Fibroblast of lung (primary cell): Measurements from ENCODE around the gene KCP. TPM values are rescaled to one million over a fixed set of nuclear protein-coding genes. Genes with fewer than 3 reads are reported as not detected.

Experiments used
- DNase-seq, 2 donors: peaks; one replicate each; pipeline versions ENCODE4 v3.0.0 to v3.0.0-alpha.2; 2010; ENCODE audit warnings: low read depth in 2 of 2
- H2AFZ ChIP-seq: 2 replicates; pipeline ENCODE4 v1.5.1; 2012; ENCODE audit warnings: low read length, control low read depth, inconsistent platforms
- H3K27ac ChIP-seq: 2 replicates; pipeline ENCODE4 v1.5.1; 2011; ENCODE audit warnings: low read length, control low read depth; ENCODE audit not compliant: insufficient read depth
- H3K27me3 ChIP-seq: 2 replicates; pipeline ENCODE4 v1.5.1; 2011; ENCODE audit warnings: mild to moderate bottlenecking, low read length; ENCODE audit not compliant: control insufficient read depth, insufficient read depth
- H3K36me3 ChIP-seq: 2 replicates; pipeline ENCODE4 v1.5.1; 2011; ENCODE audit warnings: low read length; ENCODE audit not compliant: control insufficient read depth, insufficient read depth
- H3K4me1 ChIP-seq: 2 replicates; pipeline ENCODE4 v1.5.1; 2011; ENCODE audit warnings: low read length; ENCODE audit not compliant: control insufficient read depth, insufficient read depth; ENCODE audit errors: extremely low read depth
- H3K4me2 ChIP-seq: 2 replicates; pipeline ENCODE4 v1.5.1; 2011; ENCODE audit warnings: low read length, control low read depth; ENCODE audit not compliant: insufficient read depth; ENCODE audit errors: extremely low read depth
- H3K4me3 ChIP-seq, 4 experiments: fragments of 200-600 bp in 1 of 4; sonication (generic) in 1 of 4; replicated peaks in 1 of 4; 2 replicates each; pipeline ENCODE4 v1.5.1; 2011 to 2016; ENCODE audit warnings: low read length in 4 of 4, low read depth in 3 of 4, mild to moderate bottlenecking in 3 of 4, control low read depth in 2 of 4, inconsistent platforms in 1 of 4, mixed read lengths in 1 of 4; ENCODE audit not compliant: insufficient read depth in 1 of 4; ENCODE audit errors: control extremely low read depth in 1 of 4
- H3K79me2 ChIP-seq: 2 replicates; pipeline ENCODE4 v1.5.1; 2012; ENCODE audit warnings: mild to moderate bottlenecking, low read length, inconsistent platforms; ENCODE audit not compliant: control insufficient read depth, insufficient read depth
- H3K9ac ChIP-seq: 2 replicates; pipeline ENCODE4 v1.5.1; 2011; ENCODE audit warnings: mild to moderate bottlenecking, low read length, control low read depth; ENCODE audit not compliant: insufficient read depth
- H3K9me3 ChIP-seq: 2 replicates; pipeline ENCODE4 v1.5.1; 2012; ENCODE audit warnings: low read depth, low read length; ENCODE audit not compliant: control insufficient read depth, insufficient read depth
- H4K20me1 ChIP-seq: 2 replicates; pipeline ENCODE4 v1.5.1; 2011; ENCODE audit warnings: low read length; ENCODE audit not compliant: control insufficient read depth, insufficient read depth; ENCODE audit errors: extremely low read depth
- EZH2 ChIP-seq: IDR thresholded peaks from 2 replicates; pipeline ENCODE4 v1.5.1; 2012; ENCODE audit warnings: low read length, control low read depth, mild to moderate bottlenecking; ENCODE audit errors: missing control alignments
- polyA plus RNA-seq, 2 donors: library from polyadenylated mRNA; depleted of rRNA in 1 of 2; stranded (reverse) in 1 of 2; unstranded in 1 of 2; fragments of >200 nt; gene quantifications; 2 replicates each; pipeline ENCODE4 v1.2.1, GENCODE V29; 2011 to 2012; ENCODE audit warnings: missing spikeins in 1 of 2
- total RNA-seq: library from RNA; depleted of rRNA; stranded (reverse); fragments of >200 nt; gene quantifications from 2 replicates; pipeline ENCODE4 v1.2.1, GENCODE V29; 2014
- TF ChIP-seq, protein P1 (sequence below), 2 donors: IDR thresholded peaks in 1 of 2; conservative IDR thresholded peaks in 1 of 2; 1 replicate in 1 of 2; 2 replicates in 1 of 2; pipeline ENCODE4 v1.5.1; 2011 to 2012; ENCODE audit warnings: low read length in 2 of 2, control low read depth in 1 of 2, inconsistent platforms in 1 of 2, low read depth in 1 of 2, mild to moderate bottlenecking in 1 of 2

KCP gene
- total and polyA plus RNA-seq, 2 donors (not counting 1 experiment from before 2014, with no cell fraction given), result 0.08 to 0.50 TPM

DNA sequence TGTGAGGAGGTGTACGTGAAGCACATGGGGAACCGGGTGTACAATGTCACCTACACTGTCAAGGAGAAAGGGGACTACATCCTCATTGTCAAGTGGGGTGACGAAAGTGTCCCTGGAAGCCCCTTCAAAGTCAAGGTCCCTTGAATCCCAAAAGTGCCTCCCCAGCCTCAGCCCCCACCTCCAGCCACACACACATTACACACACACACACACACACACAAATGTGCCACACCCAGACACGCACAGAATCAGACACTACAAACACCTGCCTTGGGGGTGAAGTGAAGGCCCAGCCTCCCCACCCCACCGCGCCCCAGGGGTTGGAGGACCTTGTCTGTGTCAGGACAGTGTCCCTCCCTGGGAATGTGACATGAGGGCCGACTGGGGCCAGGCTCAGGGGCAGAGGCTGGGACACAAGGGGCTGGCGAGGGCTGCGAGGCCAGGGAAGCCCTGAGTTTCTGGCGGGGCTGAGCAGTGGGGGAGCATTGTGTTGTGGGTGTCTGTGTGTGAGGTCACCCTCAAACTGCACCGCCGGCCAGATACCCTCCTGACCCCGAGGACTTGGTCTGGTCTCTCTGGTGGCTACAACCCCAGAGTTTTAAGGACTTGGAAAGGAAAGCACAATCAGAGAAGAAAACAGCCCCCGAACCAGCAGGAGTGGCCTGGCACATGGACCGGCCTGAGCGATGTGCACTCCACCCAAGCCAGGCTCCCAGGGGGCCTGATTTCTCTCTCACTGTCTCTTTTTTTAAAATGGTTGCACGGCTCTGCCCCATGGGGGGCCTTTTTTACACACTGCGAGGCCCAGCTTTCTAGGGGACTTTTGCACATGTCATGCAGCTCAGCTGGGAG lies 51.9 kb downstream of the KCP start:
- TF ChIP-seq EZH2, result no peak
- TF ChIP-seq, protein P1, sequence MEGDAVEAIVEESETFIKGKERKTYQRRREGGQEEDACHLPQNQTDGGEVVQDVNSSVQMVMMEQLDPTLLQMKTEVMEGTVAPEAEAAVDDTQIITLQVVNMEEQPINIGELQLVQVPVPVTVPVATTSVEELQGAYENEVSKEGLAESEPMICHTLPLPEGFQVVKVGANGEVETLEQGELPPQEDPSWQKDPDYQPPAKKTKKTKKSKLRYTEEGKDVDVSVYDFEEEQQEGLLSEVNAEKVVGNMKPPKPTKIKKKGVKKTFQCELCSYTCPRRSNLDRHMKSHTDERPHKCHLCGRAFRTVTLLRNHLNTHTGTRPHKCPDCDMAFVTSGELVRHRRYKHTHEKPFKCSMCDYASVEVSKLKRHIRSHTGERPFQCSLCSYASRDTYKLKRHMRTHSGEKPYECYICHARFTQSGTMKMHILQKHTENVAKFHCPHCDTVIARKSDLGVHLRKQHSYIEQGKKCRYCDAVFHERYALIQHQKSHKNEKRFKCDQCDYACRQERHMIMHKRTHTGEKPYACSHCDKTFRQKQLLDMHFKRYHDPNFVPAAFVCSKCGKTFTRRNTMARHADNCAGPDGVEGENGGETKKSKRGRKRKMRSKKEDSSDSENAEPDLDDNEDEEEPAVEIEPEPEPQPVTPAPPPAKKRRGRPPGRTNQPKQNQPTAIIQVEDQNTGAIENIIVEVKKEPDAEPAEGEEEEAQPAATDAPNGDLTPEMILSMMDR (conservative IDR thresholded peaks at IDR 0.05 in 1 of 2, IDR thresholded peaks at IDR 0.05 in 1 of 2; ENCODE audit: low read depth in 1 of 2, low read length in 2 of 2), result no peak
- Histone ChIP-seq H4K20me1 (no peaks in the 10 kb centered on the region), H3K9ac (no peak overlapping the region), H3K27ac (no peak overlapping the region), H3K4me3 (no peak overlapping the region), H2AFZ (no peak overlapping the region), H3K4me1 (peaks cover 8% of the 10 kb centered on the region), H3K4me2 (no peak overlapping the region), H3K27me3 (no peaks in the 10 kb centered on the region), H3K36me3 (peaks cover 38% of the 10 kb centered on the region), H3K9me3 (no peaks in the 10 kb centered on the region), H3K79me2 (peaks cover 8% of the 10 kb centered on the region)
- DNase-seq, result no peak

DNA sequence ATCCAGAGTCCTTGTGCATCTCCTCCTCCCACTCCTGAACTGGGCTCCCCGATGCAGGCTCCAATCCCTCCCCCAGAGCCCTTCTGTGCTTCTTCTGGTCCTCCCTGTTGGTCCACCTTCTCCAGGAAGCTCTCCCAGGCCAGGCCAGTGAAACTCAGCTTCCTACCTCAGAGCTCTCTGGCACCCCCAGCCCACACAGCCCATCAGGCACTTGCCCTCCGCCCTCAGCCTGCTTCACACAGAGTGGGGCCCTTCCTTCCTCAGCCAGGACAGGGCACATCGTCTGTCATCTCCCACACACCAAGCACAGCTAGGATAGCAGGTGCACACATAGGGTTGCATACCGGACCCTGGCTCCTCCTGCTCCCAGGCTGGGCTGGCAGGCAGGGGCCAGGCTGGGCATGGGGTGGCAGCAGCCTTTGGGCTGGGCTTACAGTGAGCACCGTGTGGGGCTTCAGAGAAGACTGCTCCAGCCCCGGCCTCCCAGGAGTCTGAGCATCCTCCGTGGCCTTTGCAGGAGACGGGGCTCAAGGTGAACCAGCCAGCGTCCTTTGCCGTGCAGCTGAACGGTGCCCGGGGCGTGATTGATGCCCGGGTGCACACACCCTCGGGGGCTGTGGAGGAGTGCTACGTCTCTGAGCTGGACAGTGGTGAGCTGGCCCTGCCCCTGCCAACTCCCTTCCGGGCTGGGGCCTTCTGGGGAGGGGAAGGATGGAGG lies 54.3 kb downstream of the KCP start:
- Histone ChIP-seq H4K20me1 (no peaks in the 10 kb centered on the region), H3K9ac (no peak overlapping the region), H3K27ac (no peak overlapping the region), H3K4me1 (peaks cover 4% of the 10 kb centered on the region), H3K4me2 (no peak overlapping the region), H3K4me3 (no peak overlapping the region), H3K79me2 (no peaks in the 10 kb centered on the region), H3K9me3 (no peaks in the 10 kb centered on the region), H3K27me3 (no peaks in the 10 kb centered on the region), H2AFZ (no peak overlapping the region), H3K36me3 (peaks cover 58% of the 10 kb centered on the region)
- no peak for TF ChIP-seq EZH2
- TF ChIP-seq, protein P1 (conservative IDR thresholded peaks at IDR 0.05 in 1 of 2, IDR thresholded peaks at IDR 0.05 in 1 of 2; ENCODE audit: low read depth in 1 of 2, low read length in 2 of 2), result no peak
- DNase-seq, result no peak

DNA sequence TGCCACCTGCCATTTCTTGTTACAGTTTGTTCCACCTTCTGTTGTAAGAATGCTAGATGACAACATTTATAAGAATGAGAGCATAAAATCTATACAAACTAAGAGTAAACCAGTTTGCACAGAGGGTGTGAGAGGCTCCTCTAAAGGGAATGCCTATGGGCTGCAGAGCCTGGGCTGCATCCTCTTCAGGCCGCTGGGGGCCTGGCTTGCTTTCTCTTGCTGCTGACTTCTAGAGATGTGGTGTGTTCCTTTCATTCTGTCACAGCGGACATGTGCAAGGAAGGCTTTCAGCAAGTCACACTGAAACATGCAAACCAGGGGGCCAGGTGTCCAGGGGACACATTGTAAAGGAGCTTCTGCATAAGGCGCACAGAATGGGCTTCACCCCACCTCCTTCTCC lies 55.0 kb downstream of the KCP start:
- H3K27ac ChIP-seq, result no peak overlapping the region
- no peak overlapping the region for H3K4me2 ChIP-seq
- H2AFZ ChIP-seq, result no peak overlapping the region
- H3K27me3 ChIP-seq, result no peaks in the 10 kb centered on the region
- no peak overlapping the region for H3K9ac ChIP-seq
- H3K9me3 ChIP-seq, result no peaks in the 10 kb centered on the region
- H3K4me1 ChIP-seq, result peaks cover 4% of the 10 kb centered on the region
- TF ChIP-seq EZH2, result no peak
- H3K4me3 ChIP-seq, result no peak overlapping the region
- H3K36me3 ChIP-seq, result peaks cover 64% of the 10 kb centered on the region
- peaks cover 2% of the 10 kb centered on the region for H4K20me1 ChIP-seq
- no peaks in the 10 kb centered on the region for H3K79me2 ChIP-seq
- no peak for DNase-seq
